K562 (cell line): ENCODE results near the gene TRAPPC2L. TPM values are rescaled to one million over a fixed set of nuclear protein-coding genes. Genes with fewer than 3 reads are reported as not detected.

Experiments
- ATAC-seq: fragments of 200-7000 bp; cut with Tn5 transposase; 3 replicates; pipeline ENCODE4 v1.9.1; 2020; ENCODE audit warnings: moderate library complexity
- BruUV-seq: library from RNA; stranded (reverse); fragments of 400-500 nt; replicated peaks from 2 replicates; lab custom pipeline; 2021; lab: Mats Ljungman, UMichigan
- CTCF ChIA-PET: fragments of 300-600 bp; formaldehyde crosslinking; extraction: SDS; loops from one replicate; lab custom pipeline; 2021; ENCODE audit warnings: low intra/inter-chr PET ratio; lab: Yijun Ruan, JAX
- POLR2A ChIA-PET: fragments of 300-600, 350-650 bp; sonication (Branson Sonifier 250); formaldehyde crosslinking; extraction: SDS; loops from one replicate; lab custom pipeline; 2021; ENCODE audit warnings: antibody characterized with exemption, inconsistent platforms; lab: Yijun Ruan, JAX
- DNase-seq, 4 experiments: peaks; one replicate each; pipeline versions ENCODE4 v3.0.0 to v3.0.0-alpha.2; 2011 to 2018; ENCODE audit warnings: low spot score in 3 of 4, mixed read lengths in 3 of 4; ENCODE audit errors: extremely low read depth in 1 of 4
- FAIRE-seq: peaks from 2 replicates; lab custom pipeline; 2011; peaks lifted over from hg19 to GRCh38; lab: Jason Lieb, UNC
- H2AFZ ChIP-seq: 2 replicates; pipeline ENCODE4 v1.6.0; 2011; ENCODE audit warnings: low read depth, low read length, control low read depth, inconsistent platforms
- H3K27ac ChIP-seq: fragments of 200-600 bp; 3 replicates; pipeline ENCODE4 v1.8.0; 2011; ENCODE audit warnings: low read depth, mild to moderate bottlenecking, control low read depth, inconsistent platforms, low read length, moderate library complexity, mixed read lengths; ENCODE audit errors: extremely low read depth
- H3K27me3 ChIP-seq, 2 experiments: fragments of 300-600 bp in 1 of 2; 2 replicates in 1 of 2; 3 replicates in 1 of 2; pipeline versions ENCODE4 v1.6.0 to v1.8.0; 2011; ENCODE audit warnings: inconsistent platforms in 2 of 2, low read length in 2 of 2, mild to moderate bottlenecking in 1 of 2, mixed read lengths in 1 of 2, moderate library complexity in 1 of 2; ENCODE audit not compliant: control insufficient read depth in 2 of 2, insufficient read depth in 2 of 2
- H3K36me3 ChIP-seq: fragments of 300-600 bp; 3 replicates; pipeline ENCODE4 v1.8.0; 2011; ENCODE audit warnings: mild to moderate bottlenecking, low read length, inconsistent platforms; ENCODE audit not compliant: control insufficient read depth, insufficient read depth
- H3K4me1 ChIP-seq, 2 experiments: fragments of 200-600 bp in 1 of 2; replicated peaks in 1 of 2; 2 replicates in 1 of 2; 3 replicates in 1 of 2; pipeline versions ENCODE4 v1.5.1 to v1.8.0; 2011; ENCODE audit warnings: inconsistent platforms in 2 of 2, low read length in 2 of 2, mild to moderate bottlenecking in 1 of 2, mixed read lengths in 1 of 2, moderate library complexity in 1 of 2; ENCODE audit not compliant: control insufficient read depth in 2 of 2, insufficient read depth in 2 of 2
- H3K4me2 ChIP-seq: 2 replicates; pipeline ENCODE4 v1.6.1; 2011; ENCODE audit warnings: low read length, control low read depth, inconsistent platforms, mixed read lengths; ENCODE audit not compliant: insufficient read depth
- H3K4me3 ChIP-seq: fragments of 200-600 bp; sonication (generic), shearing (Covaris generic); 2 replicates; pipeline ENCODE4 v1.5.1; 2016; ENCODE audit warnings: control low read depth, inconsistent platforms
- H3K79me2 ChIP-seq: fragments of 200-600 bp; 3 replicates; pipeline ENCODE4 v1.8.0; 2011; ENCODE audit warnings: low read length, inconsistent platforms; ENCODE audit not compliant: control insufficient read depth, insufficient read depth
- H3K9ac ChIP-seq, 2 experiments: 2 replicates each; pipeline versions ENCODE4 v1.6.0 to v1.6.1; 2011; ENCODE audit warnings: low read depth in 2 of 2, low read length in 2 of 2, control low read depth in 1 of 2, inconsistent platforms in 1 of 2, mild to moderate bottlenecking in 1 of 2, mixed read lengths in 1 of 2; ENCODE audit not compliant: insufficient read depth in 1 of 2
- H3K9me1 ChIP-seq: one replicate; pipeline ENCODE4 v1.6.0; 2011; ENCODE audit warnings: inconsistent platforms, mild to moderate bottlenecking, low read length, moderate library complexity; ENCODE audit not compliant: control insufficient read depth, insufficient read depth
- H3K9me3 ChIP-seq: replicated peaks from 2 replicates; pipeline ENCODE4 v1.5.1; 2011; ENCODE audit warnings: low read depth, low read length, inconsistent platforms; ENCODE audit not compliant: control insufficient read depth, insufficient read depth
- H4K20me1 ChIP-seq: replicated peaks from 2 replicates; pipeline ENCODE4 v1.6.1; 2011; ENCODE audit warnings: low read length, inconsistent platforms, mixed read lengths; ENCODE audit not compliant: control insufficient read depth, insufficient read depth
- ARHGAP35 ChIP-seq: fragments of 450-650 bp; IDR thresholded peaks from 2 replicates; pipeline ENCODE4 v1.6.1; 2018; ENCODE audit not compliant: partially characterized antibody
- CXXC5 ChIP-seq: fragments of 250-450 bp; sonication (Bioruptor Pico); IDR thresholded peaks from 2 replicates; pipeline ENCODE4 v1.8.0; 2022; ENCODE audit warnings: inconsistent platforms, mild to moderate bottlenecking, moderate library complexity
- E2F8 ChIP-seq: fragments of 450-650 bp; IDR thresholded peaks from 2 replicates; pipeline ENCODE4 v1.7.1; 2018; ENCODE audit warnings: mild to moderate bottlenecking, low read depth; ENCODE audit not compliant: partially characterized antibody
- HNRNPL ChIP-seq: fragments of 200-400 bp; formaldehyde crosslinking; IDR thresholded peaks from 2 replicates; pipeline ENCODE4 v1.6.1; 2017; ENCODE audit warnings: low read depth, mild to moderate bottlenecking, low read length
- ILK ChIP-seq: fragments of 450-650 bp; IDR thresholded peaks from 2 replicates; pipeline ENCODE4 v1.6.1; 2016; ENCODE audit warnings: missing genetic modification characterization, low read depth, mild to moderate bottlenecking, missing compliant biosample characterization, moderate library complexity, borderline replicate concordance
- LEF1 ChIP-seq: fragments of 450-650 bp; IDR thresholded peaks from 2 replicates; pipeline ENCODE4 v1.6.1; 2016; ENCODE audit warnings: mild to moderate bottlenecking
- NFXL1 ChIP-seq: fragments of 450-650 bp; formaldehyde crosslinking; IDR thresholded peaks from 2 replicates; pipeline ENCODE4 v1.4.0; 2021; ENCODE audit warnings: mild to moderate bottlenecking
- PCBP2 ChIP-seq: fragments of 200-400 bp; formaldehyde crosslinking; IDR thresholded peaks from 2 replicates; pipeline ENCODE4 v1.6.1; 2018; ENCODE audit warnings: low read length, low read depth, mild to moderate bottlenecking, moderate library complexity; ENCODE audit not compliant: poor library complexity, severe bottlenecking
- POLR2G ChIP-seq: fragments of 200-400 bp; formaldehyde crosslinking; IDR thresholded peaks from 2 replicates; pipeline ENCODE4 v1.6.1; 2017; ENCODE audit warnings: low read depth, mild to moderate bottlenecking, antibody characterized with exemption, low read length, moderate library complexity
- RBM22 ChIP-seq: fragments of 200-400 bp; formaldehyde crosslinking; IDR thresholded peaks from 2 replicates; pipeline ENCODE4 v1.6.1; 2018; ENCODE audit warnings: low read length, low read depth; ENCODE audit not compliant: poor library complexity, severe bottlenecking
- SMARCE1 ChIP-seq: fragments of 450-650 bp; IDR thresholded peaks from 2 replicates; pipeline ENCODE4 v1.7.1; 2016; ENCODE audit warnings: mild to moderate bottlenecking
- SUPT5H ChIP-seq: fragments of 450-650 bp; IDR thresholded peaks from 2 replicates; pipeline ENCODE4 v1.6.1; 2016
- ZBTB33 ChIP-seq: sonication (generic); formaldehyde crosslinking; IDR thresholded peaks from 2 replicates; pipeline ENCODE4 v1.8.1; 2023; ENCODE audit warnings: mild to moderate bottlenecking, missing genetic modification reagents
- ZKSCAN8 ChIP-seq: fragments of 200-800 bp; sonication (Bioruptor generic); IDR thresholded peaks from 2 replicates; pipeline ENCODE4 v1.6.1; 2016; ENCODE audit warnings: missing genetic modification characterization, missing compliant biosample characterization
- ZNF133 ChIP-seq: fragments of 250-450 bp; sonication (Bioruptor Pico); IDR thresholded peaks from 2 replicates; pipeline ENCODE4 v1.4.0; 2020; ENCODE audit warnings: mild to moderate bottlenecking
- ZNF512 ChIP-seq: IDR thresholded peaks from 2 replicates; pipeline ENCODE4 v1.6.1; 2016; ENCODE audit warnings: missing genetic modification characterization, missing compliant biosample characterization
- WGBS: fragments of 100-300 bp; shearing (Covaris generic); methylation state at CpG from one replicate; pipeline ENCODE4 v1.1.6; 2016; ENCODE audit warnings: low coverage, mixed read lengths; ENCODE audit not compliant: insufficient coverage; ENCODE audit errors: missing lambda C conversion rate; 5-methylcytosine and 5-hydroxymethylcytosine counted together
- in situ Hi-C: fragments of 300-500 bp; cut with MboI; formaldehyde crosslinking; loops from 4 replicates; pipeline ENCODE4 v1.15.0; 2018; ENCODE audit warnings: inconsistent platforms, mixed read lengths
- intact Hi-C: fragments of 100-400 bp; cut with micrococcal nuclease; formaldehyde crosslinking; loops from 2 replicates; pipeline ENCODE4 v1.14.2; 2022
- polyA plus RNA-seq, 8 experiments: library from polyadenylated mRNA; depleted of rRNA in 4 of 8; stranded (reverse) in 5 of 8; unstranded in 3 of 8; fragments of >200 nt; fragmentation: Nextera tagmentation in 2 of 8; fragmentation: Illumina TruSeq in 1 of 8; extraction: Ambion mirVana in 2 of 8; extraction: Trizol in 1 of 8; gene quantifications; 2 replicates each; pipeline versions ENCODE4 v1.2.1 to v1.2.3, GENCODE V29; 2011 to 2014; ENCODE audit warnings: inconsistent platforms in 1 of 8, missing spikeins in 1 of 8
- total RNA-seq, 7 experiments: library from RNA; depleted of rRNA in 6 of 7; stranded (reverse); fragments of >200 nt in 6 of 7; fragmentation: Illumina TruSeq in 2 of 7; extraction: Trizol in 2 of 7; gene quantifications; 2 replicates each; pipeline versions ENCODE4 v1.2.1 to v1.2.3, GENCODE V29; 2011 to 2021; ENCODE audit warnings: low replicate concordance in 1 of 7

The TRAPPC2L gene
- total and polyA plus RNA-seq, 9 of the 15 experiments (the other 6 are each of a cell fraction or from before 2014, with no cell fraction given), result 60.4 to 398 (median 97.5) TPM

GRCh38 chr16:88880226-88881006, 23.5 kb downstream of the TRAPPC2L start:
- BruUV-seq, result no TSS peak
- no peak overlapping the region for H3K4me3 ChIP-seq
- DNase-seq (no peak), FAIRE-seq (no peak), ATAC-seq (no peak)
- H3K79me2 ChIP-seq, result no peaks in the 10 kb centered on the region
- H3K36me3 ChIP-seq, result peaks cover 100% of the 10 kb centered on the region
- intact Hi-C loops, result no loop called here
- in situ Hi-C loops, result no loop called here
- H3K9me3 ChIP-seq, result no peaks in the 10 kb centered on the region
- H4K20me1 ChIP-seq, result no peaks in the 10 kb centered on the region
- WGBS, result 95% methylated on average over 29 of the region's 36 CpGs
- H3K4me2 ChIP-seq, result no peak overlapping the region
- ChIA-PET POLR2A (interaction anchor here (0.5 to 1.2 kb wide), 4 partner anchors 25 to 210 kb away, joined by 3 to 4 read pairs (median 4); no protein-coding TSS in a partner anchor), CTCF (no interaction called here)
- H2AFZ ChIP-seq, result no peak overlapping the region
- no peaks in the 10 kb centered on the region for H3K9me1 ChIP-seq
- H3K27ac ChIP-seq, result no peak overlapping the region
- peaks cover 0 to 72% of the 10 kb centered on the region in 2 experiments; a peak in 2 of 5 replicates for H3K4me1 ChIP-seq
- peak overlapping the region in 1 of 2 experiments; percentile 26; a peak in 1 of 4 replicates for H3K9ac ChIP-seq
- H3K27me3 ChIP-seq, result no peaks in the 10 kb centered on the region
- TF ChIP-seq SMARCE1 (no peak), POLR2G (peak; percentile 57), ARHGAP35 (no peak), ZNF512 (no peak), E2F8 (no peak), CXXC5 (no peak), ILK (tag) (no peak), PCBP2 (no peak), SUPT5H (0 out of 2 replicates have a peak, but pooled peaks have one; percentile 31), HNRNPL (peak; percentile 70; the same call in 1 of the 2 replicates), ZKSCAN8 (no peak), NFXL1 (CRISPR knock-in tag) (no peak), RBM22 (peak; percentile 54), ZBTB33 (CRISPR knock-in tag) (peak; percentile 53), LEF1 (no peak), ZNF133 (no peak)
